Tibial nerve (tissue), 4 donors: ENCODE measurements around the gene NPHP1. TPM values are rescaled to one million over a fixed set of nuclear protein-coding genes. Genes with fewer than 3 reads are reported as not detected.
"Not testable (repeated sequence)": the region's sequence is repeated elsewhere in the genome, so short reads cannot be mapped to it uniquely, and the experiment has no call there.

Experiments used
- DNase-seq, 2 donors: peaks; one replicate each; pipeline ENCODE4 v3.0.0-alpha.2; 2019; ENCODE audit warnings: low spot score in 2 of 2
- H3K27ac ChIP-seq, 4 donors: fragments of 200-600 bp; sonication (generic) in 3 of 4; one replicate each; pipeline ENCODE4 v1.5.1; 2017 to 2019; ENCODE audit warnings: mild to moderate bottlenecking in 1 of 4
- H3K27me3 ChIP-seq, 2 donors: fragments of 200-600 bp; sonication (generic) in 1 of 2; one replicate each; pipeline versions ENCODE4 v1.5.1 to v1.6.0; 2017 to 2019
- H3K36me3 ChIP-seq, 3 donors: fragments of 200-600 bp; sonication (generic); one replicate each; pipeline ENCODE4 v1.5.1; 2018 to 2019
- H3K4me1 ChIP-seq, 4 donors: fragments of 200-600 bp; sonication (generic) in 3 of 4; one replicate each; pipeline ENCODE4 v1.5.1; 2017 to 2019
- H3K4me3 ChIP-seq, 4 donors: fragments of 200-600 bp; sonication (generic) in 3 of 4; one replicate each; pipeline ENCODE4 v1.5.1; 2017 to 2019; ENCODE audit warnings: mild to moderate bottlenecking in 1 of 4, moderate library complexity in 1 of 4
- H3K9me3 ChIP-seq, 4 donors: fragments of 200-600 bp; sonication (generic) in 3 of 4; one replicate each; pipeline ENCODE4 v1.5.1; 2017 to 2019
- CTCF ChIP-seq, 5 experiments: fragments of 200-600 bp in 3 of 5; fragments of 450-650 bp in 2 of 5; sonication (generic) in 3 of 5; IDR thresholded peaks; one replicate each; pipeline ENCODE4 v1.5.1; 2016 to 2019; ENCODE audit warnings: antibody characterized with exemption in 5 of 5, mild to moderate bottlenecking in 3 of 5, moderate library complexity in 2 of 5
- EP300 ChIP-seq, 2 donors: sonication (generic); formaldehyde crosslinking; IDR thresholded peaks; one replicate each; pipeline ENCODE4 v1.6.1; 2017; ENCODE audit warnings: antibody characterized with exemption in 2 of 2, mild to moderate bottlenecking in 1 of 2
- POLR2A ChIP-seq, 2 donors: fragments of 450-650 bp; IDR thresholded peaks; one replicate each; pipeline ENCODE4 v1.6.1; 2017; ENCODE audit warnings: antibody characterized with exemption in 2 of 2, mild to moderate bottlenecking in 2 of 2, moderate library complexity in 2 of 2
- WGBS, 2 donors: methylation state at CpG; one replicate each; pipeline ENCODE4 v1.1.5; 2018; 5-methylcytosine and 5-hydroxymethylcytosine counted together
- total RNA-seq, 4 donors: library from RNA; depleted of rRNA; stranded (reverse); fragments of >200 nt; gene quantifications; one replicate each; pipeline ENCODE4 v1.1.0, GENCODE V29; 2016

Gene NPHP1
- total RNA-seq, 4 donors from 2014 or later, result 3.5 to 8.7 (median 5.9) TPM

GRCh38 chr2:110114831-110115255 is 90.0 kb downstream of the NPHP1 start:
- no peak for TF ChIP-seq CTCF (IDR thresholded peaks at IDR 0.05)
- TF ChIP-seq POLR2A (IDR thresholded peaks at IDR 0.05), result no peak
- no peak for TF ChIP-seq EP300 (IDR thresholded peaks at IDR 0.05)
- H3K36me3 ChIP-seq, result no peaks in the 10 kb centered on the region
- peaks cover 0 to 41% of the 10 kb centered on the region in 2 donors for H3K27me3 ChIP-seq
- 54 to 63% methylated on average over 14 of the region's 14 CpGs for WGBS, 2 donors
- no peaks in the 10 kb centered on the region for H3K9me3 ChIP-seq
- H3K27ac ChIP-seq, result peak overlapping the region in 2 of 4 donors; percentile 51 to 76
- peaks cover 0 to 19% (median 12%) of the 10 kb centered on the region in 4 donors for H3K4me1 ChIP-seq
- DNase-seq, result no peak
- H3K4me3 ChIP-seq, result peak overlapping the region in 2 of 4 donors; percentile 36 to 45

- H3K9me3 ChIP-seq, result no peaks in the 10 kb centered on the region
- 77 to 80% methylated on average over 8 of the region's 8 CpGs for WGBS, 2 donors
- H3K27me3 ChIP-seq, result peaks cover 0 to 40% of the 10 kb centered on the region in 2 donors
- peaks cover 0 to 19% (median 12%) of the 10 kb centered on the region in 4 donors for H3K4me1 ChIP-seq
- H3K4me3 ChIP-seq, result peak overlapping the region in 1 of 4 donors; percentile 45
- TF ChIP-seq POLR2A (IDR thresholded peaks at IDR 0.05), result no peak
- TF ChIP-seq EP300 (IDR thresholded peaks at IDR 0.05), result no peak
- DNase-seq, result no peak
- H3K36me3 ChIP-seq, result no peaks in the 10 kb centered on the region
- peak overlapping the region in 2 of 4 donors; percentile 51 to 76 for H3K27ac ChIP-seq
Measured at GRCh38 chr2:110113961-110114591, 90.7 kb downstream of the NPHP1 start.

- DNase-seq, H3K27me3 ChIP-seq, H3K9me3 ChIP-seq, H3K4me1 ChIP-seq, H3K36me3 ChIP-seq, H3K4me3 ChIP-seq: not testable (repeated sequence)
- 92 to 94% methylated on average over 2 of the region's 2 CpGs for WGBS, 2 donors
- peak overlapping the region in 1 of 4 donors; percentile 29 for H3K27ac ChIP-seq
Measured at GRCh38 chr2:110108291-110108690, 96.5 kb downstream of the NPHP1 start.

DNA sequence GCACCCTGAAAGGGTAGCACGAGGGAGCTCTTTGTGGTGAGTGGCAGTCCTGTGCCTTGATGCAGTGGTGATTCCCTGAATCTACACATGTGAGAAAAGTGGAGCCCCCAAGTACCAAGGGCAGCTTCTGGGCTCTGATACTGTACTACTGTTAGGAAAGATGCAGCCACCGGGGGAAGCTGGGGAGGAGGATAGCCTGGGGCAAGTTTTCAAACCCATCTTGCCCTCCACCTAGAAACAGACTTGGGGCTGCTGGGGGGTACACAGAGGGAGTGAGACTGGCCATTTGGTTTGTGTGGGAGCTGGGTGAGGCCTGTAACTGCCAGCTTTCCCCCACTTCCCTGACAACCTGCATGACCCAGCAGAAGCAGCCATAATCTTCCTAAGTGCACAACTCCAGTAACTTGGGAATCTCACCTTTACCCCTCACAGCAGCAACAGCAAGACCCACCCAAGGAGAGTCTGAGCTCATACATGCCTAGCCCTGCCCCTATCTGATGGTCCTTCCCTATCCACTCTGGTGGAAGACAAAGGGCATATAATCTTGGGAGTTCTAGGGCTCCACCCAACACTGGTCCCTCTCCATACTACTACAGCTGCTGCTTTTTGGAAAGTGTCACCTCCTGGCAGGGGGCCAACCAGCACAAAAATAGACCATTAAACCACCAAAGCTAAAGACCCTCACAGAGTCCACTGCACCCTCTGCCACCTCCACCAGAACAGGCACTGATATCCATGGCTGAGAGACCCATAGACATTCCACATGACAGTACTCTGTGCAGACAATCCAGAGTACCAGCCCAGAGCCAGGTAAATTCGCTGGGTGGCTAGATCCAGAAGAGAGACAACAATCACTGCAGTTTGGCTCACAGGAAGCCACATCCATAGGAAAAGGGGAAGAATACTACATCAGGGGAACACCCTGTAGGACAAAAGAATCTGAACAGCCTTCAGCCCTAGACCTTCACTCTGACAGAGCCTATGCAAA is 97.4 kb downstream of the NPHP1 start:
- TF ChIP-seq EP300 (IDR thresholded peaks at IDR 0.05) (no peak), CTCF (IDR thresholded peaks at IDR 0.05) (no peak), POLR2A (IDR thresholded peaks at IDR 0.05) (no peak)
- Histone ChIP-seq H3K27ac (peak overlapping the region in 1 of 4 donors; percentile 59), H3K4me3 (no peak overlapping the region), H3K36me3 (no peaks in the 10 kb centered on the region), H3K4me1 (no peaks in the 10 kb centered on the region), H3K9me3 (peaks cover 0 to 6% (median 0%) of the 10 kb centered on the region in 4 donors), H3K27me3 (peaks cover 0 to 6% of the 10 kb centered on the region in 2 donors)
- 86 to 88% methylated on average over 3 of the region's 3 CpGs for WGBS, 2 donors
- no peak for DNase-seq

- Histone ChIP-seq H3K4me3 (no peak overlapping the region), H3K36me3 (no peaks in the 10 kb centered on the region), H3K27ac (peak overlapping the region in 1 of 4 donors; percentile 59), H3K9me3 (peaks cover 0 to 6% (median 0%) of the 10 kb centered on the region in 4 donors), H3K4me1 (peaks cover 0 to 7% (median 4%) of the 10 kb centered on the region in 4 donors), H3K27me3 (peaks cover 0 to 6% of the 10 kb centered on the region in 2 donors)
- WGBS, 2 donors, result 56 to 60% methylated on average over 6 of the region's 6 CpGs
- TF ChIP-seq EP300 (IDR thresholded peaks at IDR 0.05) (no peak), POLR2A (IDR thresholded peaks at IDR 0.05) (no peak), CTCF (IDR thresholded peaks at IDR 0.05) (no peak)
- no peak for DNase-seq
Measured at GRCh38 chr2:110106642-110107041, 98.2 kb downstream of the NPHP1 start.
